IMR-90 (cell line): ENCODE data around the gene DSCAM.

Source experiments
- CTCF ChIP-seq: conservative IDR thresholded peaks from 2 replicates; pipeline ENCODE4 v1.5.1; 2012; ENCODE audit warnings: mild to moderate bottlenecking, low read depth, low read length, improper control_type of control experiment
- FOS ChIP-seq: fragments of 150-350 bp; IDR thresholded peaks from 2 replicates; pipeline ENCODE4 v1.6.1; 2016; ENCODE audit warnings: low read depth, low read length
- POLR2A ChIP-seq: IDR thresholded peaks from 2 replicates; pipeline ENCODE4 v1.6.1; 2012; ENCODE audit warnings: mild to moderate bottlenecking, low read depth, low read length

GRCh38 chr21:39984286-39984991 lies 862.5 kb downstream of the DSCAM start:
- no peak for TF ChIP-seq CTCF
- TF ChIP-seq FOS: no peak
- TF ChIP-seq POLR2A: no peak
